ENCODE results near the gene DLG5.

DNA sequence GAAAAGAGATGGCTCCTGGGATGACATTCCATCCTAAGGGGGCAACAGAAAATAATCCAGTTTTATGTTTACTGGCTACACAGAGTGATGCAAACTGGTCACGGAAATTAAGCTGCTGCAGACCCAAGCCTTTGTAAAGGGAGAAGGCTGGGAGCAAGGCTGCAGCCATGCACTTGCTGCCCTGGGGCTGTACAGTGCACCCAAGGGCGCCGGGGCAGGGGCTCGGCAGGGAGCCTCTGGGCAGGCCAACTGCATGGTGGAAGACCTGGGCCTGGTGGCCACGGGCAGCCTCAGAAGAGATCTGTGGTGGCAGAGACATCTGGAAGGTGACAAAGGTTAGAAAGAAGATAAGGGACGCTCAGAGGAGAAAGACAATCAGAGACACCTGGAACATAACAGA lies 113.8 kb downstream of the DLG5 start:
- TF ChIP-seq EP300 (IDR thresholded peaks at IDR 0.05; ENCODE audit: borderline replicate concordance in 1 of 2, control insufficient read depth in 1 of 2, low read depth in 2 of 2, low read length in 2 of 2): no peak
- TF ChIP-seq CBX5 (IDR thresholded peaks at IDR 0.05; ENCODE audit: low read depth): no peak
- no peak for TF ChIP-seq CEBPB (IDR thresholded peaks at IDR 0.05; ENCODE audit: borderline replicate concordance in 1 of 2, low read depth in 2 of 2, low read length in 2 of 2)
- TF ChIP-seq, protein P1, sequence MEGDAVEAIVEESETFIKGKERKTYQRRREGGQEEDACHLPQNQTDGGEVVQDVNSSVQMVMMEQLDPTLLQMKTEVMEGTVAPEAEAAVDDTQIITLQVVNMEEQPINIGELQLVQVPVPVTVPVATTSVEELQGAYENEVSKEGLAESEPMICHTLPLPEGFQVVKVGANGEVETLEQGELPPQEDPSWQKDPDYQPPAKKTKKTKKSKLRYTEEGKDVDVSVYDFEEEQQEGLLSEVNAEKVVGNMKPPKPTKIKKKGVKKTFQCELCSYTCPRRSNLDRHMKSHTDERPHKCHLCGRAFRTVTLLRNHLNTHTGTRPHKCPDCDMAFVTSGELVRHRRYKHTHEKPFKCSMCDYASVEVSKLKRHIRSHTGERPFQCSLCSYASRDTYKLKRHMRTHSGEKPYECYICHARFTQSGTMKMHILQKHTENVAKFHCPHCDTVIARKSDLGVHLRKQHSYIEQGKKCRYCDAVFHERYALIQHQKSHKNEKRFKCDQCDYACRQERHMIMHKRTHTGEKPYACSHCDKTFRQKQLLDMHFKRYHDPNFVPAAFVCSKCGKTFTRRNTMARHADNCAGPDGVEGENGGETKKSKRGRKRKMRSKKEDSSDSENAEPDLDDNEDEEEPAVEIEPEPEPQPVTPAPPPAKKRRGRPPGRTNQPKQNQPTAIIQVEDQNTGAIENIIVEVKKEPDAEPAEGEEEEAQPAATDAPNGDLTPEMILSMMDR (IDR thresholded peaks at IDR 0.05 in 2 of 3, conservative IDR thresholded peaks at IDR 0.05 in 1 of 3; ENCODE audit: control insufficient read depth in 2 of 3, extremely low read depth in 1 of 3, insufficient read depth in 1 of 3, low read depth in 3 of 3, low read length in 3 of 3): no peak
- no peak for TF ChIP-seq LARP7 (IDR thresholded peaks at IDR 0.05)
